GM21360 (cell line): ENCODE measurements around the gene MRGPRE.

Experiments used
- ATAC-seq: cut with Tn5 transposase; IDR thresholded peaks from one replicate; pipeline ENCODE4 v1.9.1; 2021; ENCODE audit warnings: mild to moderate bottlenecking, moderate library complexity; ENCODE audit not compliant: unreplicated experiment

The MRGPRE gene

DNA sequence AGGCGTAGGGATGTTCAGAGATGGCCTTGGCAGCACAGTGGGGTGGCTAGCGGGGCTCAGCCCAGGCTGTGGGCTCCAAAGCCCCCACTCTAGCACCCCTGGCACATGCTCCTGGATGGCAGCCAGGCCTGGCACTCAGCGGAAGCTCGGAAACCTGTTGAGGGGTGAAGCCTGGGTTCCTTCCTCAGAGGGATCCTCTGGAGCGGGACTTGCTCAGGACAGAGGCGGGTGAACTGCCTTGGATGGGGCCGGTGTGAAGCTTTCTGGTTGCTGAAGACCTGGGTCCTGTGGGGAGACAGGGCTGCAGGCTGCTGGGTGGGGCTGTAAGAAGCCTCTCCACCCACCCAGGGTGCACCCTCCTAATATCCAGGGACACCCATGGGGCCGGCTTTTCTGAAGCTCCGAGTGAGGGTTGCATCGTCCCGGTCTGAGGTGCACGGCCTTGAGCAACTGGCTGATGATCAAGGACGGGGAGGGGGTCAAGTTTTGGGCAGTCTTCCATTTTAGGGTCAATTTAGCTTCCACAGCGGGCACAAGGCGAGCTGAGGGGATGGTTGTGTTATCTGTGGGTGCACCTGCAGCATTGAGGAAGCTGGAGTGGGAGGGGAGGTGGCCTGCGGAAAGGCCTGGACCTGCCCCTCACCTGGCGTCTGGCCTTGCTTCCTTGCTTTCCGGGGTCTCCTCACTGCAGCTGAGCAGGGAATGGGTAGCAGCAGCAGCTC is 5.2 kb downstream of the MRGPRE start:
- ATAC-seq, result no peak

DNA sequence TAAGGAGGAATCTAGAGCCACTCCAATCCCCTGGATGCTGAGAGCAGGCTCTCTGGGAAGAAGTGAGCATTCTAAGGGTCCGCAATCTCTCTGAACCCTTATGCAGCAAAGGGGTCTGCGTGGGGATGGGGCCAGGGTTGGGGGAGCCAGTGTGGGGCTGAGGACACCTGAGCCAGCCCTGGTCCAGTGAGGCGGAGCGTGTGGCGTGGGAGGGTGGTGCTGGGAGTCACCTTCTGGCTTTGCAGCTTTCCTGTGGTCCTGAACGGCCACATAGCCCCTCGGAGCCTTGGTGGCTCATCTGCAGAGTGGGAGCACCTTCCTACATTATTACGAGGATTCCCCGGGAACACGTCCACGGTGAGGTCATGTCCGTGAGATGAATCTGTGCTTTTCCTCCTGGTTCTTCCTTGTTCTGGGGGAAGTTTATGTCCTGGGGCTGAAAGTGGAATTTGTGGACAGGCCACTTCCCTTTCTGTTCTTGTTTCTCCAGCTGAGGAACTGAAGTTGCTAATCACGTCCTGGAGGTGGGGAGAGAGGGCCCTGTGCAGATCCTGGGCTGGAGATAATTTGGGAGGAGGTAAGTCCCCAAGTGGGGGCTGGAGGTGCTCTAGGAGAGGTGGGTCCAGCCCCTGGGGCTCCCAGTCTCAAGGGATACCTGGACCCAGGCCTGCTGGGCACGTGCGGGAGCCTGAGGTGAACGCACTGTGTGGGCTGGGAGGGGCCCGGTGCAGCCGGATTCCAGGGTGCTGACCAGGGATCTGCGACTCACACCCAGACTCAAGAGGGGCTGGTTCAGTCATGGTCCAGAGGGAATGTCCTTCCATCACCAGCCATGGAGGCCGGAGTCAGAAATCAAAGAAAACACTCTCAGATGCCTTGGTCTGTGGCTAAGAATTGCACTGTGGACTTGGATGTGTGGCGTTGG is 6.1 kb downstream of the MRGPRE start:
- ATAC-seq, result no peak

DNA sequence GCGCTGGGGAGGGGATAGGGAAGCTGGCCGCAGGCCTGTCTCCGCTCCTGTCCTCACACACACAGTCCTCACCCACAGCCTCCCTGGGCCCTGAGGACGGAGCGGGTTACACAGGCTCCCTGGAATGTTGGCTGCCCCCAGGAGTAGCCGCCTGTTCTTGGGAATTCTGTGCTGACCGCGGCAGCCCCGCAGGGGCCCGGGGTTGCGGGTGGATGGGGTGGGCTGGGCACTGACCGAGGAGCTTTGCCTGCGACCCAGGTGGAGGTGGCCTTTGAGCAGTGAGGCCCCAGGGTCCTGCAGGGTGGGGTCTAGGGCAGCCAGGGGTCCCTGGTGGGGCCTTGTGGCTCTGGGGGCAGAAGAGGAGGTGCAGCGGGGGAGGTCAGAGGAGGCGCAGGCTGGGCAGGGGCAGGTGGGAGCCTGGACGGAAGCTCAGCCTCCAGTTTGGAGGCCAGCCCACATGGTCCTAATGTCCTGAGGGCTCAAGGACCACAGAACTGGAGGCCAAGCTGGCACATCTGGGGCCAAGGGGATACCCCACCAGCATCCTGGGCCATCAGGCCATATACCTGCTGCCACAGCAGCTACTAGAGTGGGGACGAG is 7.0 kb downstream of the MRGPRE start:
- no peak for ATAC-seq

DNA sequence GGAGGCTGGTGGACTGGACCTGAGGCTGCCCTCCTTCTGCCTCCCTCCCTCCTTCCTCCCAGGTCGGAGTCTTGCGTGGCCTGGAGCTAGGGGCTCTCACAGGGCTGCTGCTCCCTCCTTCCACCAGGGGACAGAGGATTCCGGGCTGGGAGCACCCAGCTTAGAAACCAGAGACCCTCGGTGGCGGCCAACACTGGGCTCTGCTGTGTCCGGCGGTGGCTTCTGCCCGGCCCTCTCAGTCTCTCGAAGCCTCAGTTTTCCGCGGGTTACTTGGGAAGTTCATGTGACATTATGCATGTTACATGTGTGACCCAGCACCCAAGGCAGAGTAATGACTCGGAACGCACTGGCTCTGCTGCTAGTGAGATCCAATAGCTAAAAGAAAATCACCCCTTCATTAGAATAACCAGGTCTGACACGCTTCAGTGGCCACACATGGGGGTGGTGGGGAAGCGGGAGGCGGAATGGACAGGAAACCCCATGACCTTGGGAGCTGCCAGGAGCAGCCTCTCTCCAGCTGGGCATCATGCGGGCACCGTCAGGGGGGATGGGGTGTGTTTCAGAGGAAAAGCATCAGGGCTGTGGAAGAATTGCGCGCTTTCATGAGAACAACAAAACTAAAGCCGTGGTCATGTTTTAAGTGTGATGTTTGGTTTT is 7.7 kb downstream of the MRGPRE start:
- ATAC-seq, result no peak

DNA sequence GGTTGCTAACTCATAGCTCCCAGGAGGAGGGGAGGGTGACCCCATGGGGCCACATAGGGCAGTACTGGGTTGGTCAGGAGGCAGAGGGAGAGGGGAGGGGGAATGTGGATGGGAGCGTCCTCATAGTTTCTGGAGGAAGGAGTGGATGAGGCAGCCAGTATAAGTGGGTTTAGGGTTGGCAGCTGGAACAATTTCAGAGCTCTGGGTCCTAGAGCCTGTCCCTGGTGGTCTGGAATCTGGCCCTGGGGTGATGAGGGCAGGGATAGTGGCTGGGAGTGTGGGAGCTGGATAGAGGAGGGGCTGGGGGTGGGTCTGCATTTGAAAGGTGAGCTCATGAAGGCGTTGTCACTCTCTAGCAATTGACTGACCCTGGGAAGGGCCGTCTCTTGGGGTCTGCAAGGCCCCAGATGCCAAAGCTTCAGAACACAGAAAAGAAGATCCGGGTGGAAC is 8.3 kb downstream of the MRGPRE start:
- no peak for ATAC-seq

DNA sequence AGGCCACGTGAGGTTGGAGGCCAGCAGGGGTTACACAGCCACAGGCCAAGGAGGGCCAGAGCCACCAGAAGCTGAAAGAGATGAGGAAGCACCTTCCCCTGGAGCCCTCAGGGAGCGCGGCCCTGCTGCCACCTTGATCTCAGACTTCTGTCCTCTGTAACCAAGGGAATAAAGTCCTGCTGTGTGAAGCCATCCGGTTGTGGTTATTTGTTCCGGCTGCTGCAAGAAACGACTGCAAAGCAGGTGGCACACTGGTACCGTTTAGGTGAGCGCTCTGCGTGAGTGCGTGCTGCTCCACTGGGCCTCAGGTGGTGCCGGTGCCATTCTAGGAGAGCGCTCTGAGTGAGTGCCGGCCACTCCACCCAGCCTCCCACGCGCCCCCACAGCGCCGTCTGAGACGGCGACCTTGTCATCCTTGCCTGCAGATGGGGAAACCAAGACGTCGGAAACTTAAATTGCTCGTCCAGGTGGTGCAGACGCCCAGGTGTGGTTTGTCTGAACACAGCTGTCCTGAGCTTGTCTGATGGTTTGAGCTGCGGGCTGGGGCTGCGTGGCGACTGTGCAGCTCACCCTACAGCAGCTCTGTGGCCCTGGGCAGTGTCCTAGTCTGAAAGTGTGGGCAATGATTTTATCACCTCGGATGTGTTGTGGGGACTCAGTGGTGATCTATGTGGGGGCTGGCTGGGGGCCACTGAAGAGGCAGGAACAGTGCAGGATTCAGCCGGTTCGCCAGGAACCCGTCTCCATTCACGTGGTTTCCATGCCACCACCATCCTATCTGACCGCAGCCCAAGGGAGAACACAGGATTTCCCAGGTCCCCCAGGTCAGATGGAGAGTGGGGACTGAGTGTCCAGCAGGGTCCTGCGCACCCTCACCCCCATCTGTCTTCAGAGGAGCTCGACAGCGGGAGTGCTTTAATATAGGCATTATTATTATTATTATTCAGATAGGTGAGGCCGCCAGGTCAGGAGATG is 9.0 kb downstream of the MRGPRE start:
- no peak for ATAC-seq

DNA sequence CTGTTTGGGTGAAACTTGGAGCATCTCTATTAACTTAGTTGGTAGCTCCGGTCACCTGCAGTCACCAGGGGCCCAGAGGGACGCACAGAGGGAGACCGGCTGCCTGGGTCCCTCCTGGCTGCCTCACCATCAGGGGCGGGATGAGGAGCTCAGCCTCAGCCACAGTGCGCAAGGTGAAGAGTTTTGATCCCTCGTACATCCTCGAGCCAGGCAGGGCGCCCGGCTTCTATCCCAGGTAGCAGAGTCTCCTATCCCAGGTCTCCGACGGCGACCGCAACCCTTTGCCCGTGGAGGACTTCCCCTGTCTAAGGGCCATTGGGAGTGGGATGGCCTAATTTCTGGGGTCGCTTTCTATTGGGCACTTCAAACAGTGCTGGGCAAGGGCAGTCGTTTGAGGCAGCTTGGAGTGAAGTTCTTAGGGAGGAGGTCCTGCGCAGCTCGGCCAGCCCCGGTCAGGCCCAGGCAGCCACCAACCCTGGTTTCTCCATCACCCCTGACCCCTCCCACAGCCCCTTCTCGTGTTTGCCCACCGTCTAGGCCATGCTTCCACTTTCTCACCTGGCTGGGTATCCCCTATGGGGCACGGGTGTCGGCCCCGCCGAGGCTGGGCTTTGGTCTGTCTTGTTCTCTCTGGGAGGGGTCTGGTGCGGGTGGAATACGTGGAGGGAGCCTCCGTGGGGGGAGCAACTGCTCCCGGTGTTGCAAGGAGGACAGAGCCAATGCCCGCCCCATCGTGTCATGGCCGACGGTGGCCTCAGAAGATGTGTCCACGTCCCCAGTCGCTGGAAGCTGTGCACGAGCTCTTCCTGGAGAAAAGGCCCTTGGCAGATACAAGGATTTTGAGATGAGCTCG is 10.0 kb downstream of the MRGPRE start:
- no peak for ATAC-seq

DNA sequence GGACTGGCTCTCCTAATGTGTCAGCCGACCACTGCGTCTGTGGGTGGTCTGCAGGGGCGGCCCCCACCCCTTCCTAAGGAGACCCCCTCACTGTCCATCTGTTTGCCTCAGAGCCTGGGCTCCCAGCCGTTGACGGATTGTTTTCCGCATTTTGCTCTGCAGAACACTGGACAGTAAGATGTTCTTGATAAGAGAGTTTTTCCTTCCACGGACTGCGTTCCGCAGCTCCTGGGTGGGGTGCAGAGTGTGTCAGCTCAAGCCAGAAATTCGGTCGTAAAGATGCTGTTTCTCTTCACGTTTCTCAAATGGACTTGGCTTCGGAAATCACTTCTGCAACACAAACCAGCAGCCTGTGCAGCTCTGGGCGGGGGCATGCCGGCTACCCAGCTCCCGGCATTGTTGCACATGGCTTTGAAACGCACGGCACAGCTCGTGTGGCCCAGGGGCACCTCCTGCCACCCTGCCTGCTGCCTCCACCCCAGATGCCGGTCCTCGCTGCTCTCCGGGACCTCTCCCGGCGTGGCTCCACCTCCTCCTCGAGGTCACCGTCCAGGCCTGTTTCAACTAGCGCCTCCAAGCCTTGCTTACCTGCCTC is 10.7 kb downstream of the MRGPRE start:
- ATAC-seq, result no peak

DNA sequence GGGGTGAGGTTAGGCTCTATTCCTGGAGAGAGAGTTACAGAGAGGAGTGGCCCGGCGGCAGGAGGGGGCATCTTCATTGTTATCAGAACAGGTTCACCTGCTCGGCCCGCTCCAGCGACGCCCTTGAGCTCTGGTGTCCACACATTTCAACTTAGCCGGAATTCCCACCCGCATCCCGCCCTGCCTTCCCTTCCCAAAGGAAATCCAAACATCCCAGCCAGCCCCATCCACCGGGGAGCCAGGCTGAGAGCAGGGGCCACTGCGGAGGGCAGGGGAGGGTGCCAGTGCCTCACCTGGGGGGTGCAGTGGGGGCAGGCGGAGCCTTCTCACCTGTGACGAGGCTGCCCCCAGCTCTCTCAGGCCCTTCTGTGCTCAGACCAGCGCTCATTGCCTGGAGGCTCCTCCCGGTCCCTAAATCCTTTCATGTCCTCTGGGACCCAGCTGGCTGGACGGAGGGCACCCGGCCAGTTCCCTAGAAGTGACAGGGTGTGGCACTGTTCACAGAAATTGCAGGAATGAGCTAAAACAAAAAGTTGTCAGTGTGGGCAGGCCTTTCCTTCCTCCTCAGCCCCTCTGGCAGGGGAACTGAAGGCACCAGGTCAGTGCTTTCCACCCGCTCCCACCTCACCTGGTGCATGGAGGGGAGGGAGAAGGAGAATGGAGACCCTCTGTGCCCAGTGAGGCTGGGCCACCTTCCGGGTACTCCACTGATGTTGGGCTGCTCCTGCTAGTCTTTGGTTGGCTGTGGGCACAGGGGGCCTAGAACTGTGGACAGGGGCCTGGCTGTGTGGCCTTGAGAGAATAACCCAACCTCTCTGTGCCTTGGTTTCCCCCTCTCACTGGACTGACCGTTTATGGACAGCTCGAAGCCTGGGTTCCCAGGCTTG is 11.5 kb downstream of the MRGPRE start:
- no peak for ATAC-seq

DNA sequence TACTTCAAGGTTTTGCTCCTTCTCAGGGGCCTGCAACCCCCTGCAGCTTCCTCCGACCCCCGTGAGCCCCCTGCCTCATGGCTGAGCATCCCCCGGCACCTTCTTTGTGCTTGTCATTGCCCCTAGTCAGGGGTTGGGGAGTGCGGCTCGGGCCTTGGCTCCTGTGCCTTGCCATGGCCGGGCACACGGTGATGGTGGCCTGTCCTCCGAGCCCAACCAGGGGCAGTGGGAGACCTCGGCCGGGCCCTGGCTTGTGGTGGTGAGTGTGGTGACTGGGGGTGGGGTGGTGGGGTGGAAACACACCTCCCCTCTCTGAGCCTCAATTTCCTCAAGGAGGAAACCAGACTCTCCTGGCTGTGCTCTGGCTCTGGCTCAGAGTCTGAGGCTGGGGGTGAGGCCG is 12.1 kb downstream of the MRGPRE start:
- no peak for ATAC-seq

DNA sequence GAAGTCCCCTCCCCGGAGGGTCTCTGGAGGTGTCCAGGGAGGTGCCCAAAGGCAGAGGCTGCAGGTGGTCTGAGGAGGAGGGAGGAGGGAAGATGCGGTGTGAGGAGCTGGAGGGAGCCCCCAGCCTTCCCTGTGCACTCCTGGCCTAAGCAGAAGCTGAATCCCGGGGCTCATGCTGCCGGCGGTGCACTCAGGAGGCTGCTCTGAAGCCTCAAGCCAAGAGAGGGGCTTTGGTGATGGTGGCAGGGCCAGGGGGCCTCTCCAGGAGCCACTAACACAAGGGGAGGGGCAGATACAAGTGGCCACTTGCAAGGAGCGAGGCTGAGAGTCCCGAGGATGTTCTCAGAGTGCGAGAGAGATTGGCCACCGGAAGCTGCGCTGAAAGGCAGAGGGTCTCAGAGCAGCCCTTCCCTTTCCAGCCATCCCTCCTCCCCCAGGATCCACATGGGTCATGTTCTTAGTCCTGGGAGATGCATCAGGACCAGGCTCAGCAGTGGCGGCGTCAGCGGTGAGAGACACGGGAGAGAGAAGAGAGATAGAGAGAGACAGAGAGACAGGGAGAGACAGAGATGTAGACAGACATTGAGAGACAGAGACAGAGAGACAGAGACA is 12.8 kb downstream of the MRGPRE start:
- ATAC-seq, result no peak

DNA sequence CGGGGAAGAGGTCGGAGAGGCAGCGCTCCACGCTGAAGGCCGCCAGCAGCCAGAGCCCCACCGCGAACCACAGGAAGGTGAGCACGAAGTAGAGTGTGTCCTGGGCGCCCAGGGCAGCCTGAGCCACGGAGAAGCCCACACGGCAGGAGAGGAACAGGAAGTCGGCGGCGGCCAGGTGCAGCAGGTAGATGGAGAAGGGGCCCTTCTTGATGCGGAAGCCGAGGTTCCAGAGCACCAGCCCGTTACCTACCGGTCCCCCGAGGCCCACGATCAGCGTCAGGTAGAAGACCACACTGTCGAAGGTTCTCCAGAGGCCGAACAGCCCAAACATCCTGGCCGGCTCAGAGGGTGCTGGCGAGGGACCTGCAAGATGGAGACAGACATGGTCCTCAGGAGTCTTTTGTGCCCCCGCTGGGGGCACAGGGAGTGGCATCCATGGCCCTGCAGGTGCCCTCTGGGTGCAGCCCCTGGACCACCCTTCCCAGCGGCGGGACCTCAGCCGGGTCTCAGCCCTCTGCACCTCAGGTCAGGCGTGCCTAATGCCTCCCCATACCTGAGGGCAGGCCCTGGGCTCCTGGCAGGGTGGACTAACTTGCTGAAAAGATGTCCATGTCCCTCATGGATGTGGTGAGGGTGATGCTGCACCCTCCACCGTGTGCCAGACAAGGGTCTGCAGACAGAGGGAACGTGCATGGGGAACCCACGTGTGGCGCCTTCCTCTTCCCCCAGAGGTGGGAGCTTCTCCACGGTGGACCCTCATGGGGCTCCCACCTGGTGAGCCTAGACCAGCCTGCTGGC is 13.5 kb downstream of the MRGPRE start, which contains the start of gene MRGPRG:
MRGPRG (minus strand) TSS at position 331 of the 798 bp plus-strand sequence; CDS start at position 331, 0 bp downstream.
- no peak for ATAC-seq

DNA sequence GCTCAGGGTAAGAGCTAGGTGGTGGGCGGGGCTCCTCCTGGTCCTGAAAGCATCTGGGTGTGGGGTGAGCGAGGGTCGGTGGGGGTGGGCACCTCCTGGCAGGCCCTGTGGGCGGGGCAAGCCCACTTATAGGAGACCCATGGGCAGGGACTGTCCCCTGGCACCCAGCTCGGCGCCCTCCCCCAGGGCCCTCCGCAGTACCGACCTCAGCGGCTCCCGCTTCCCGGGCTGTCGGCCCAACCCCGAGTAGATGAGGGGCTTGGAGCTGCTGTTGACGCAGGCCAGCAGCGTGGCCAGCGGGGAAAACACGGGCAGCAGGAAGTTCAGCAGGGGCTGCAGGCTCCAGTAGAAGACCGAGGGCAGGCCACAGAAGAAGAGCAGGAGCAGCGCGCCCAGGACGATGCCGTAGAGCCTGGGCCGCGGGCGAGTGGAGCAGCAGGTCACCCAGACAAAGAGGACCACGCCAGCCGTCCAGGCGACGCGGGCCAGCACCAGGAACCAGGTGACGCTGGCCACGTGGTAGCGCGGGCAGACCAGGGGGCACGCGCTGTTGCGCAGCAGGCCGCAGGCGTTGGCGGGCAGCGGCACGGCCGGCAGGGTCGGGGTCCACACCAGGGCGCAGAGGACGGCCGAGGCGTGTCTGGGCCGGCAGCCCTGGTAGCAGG is 14.3 kb downstream of the MRGPRE start:
- no peak for ATAC-seq

DNA sequence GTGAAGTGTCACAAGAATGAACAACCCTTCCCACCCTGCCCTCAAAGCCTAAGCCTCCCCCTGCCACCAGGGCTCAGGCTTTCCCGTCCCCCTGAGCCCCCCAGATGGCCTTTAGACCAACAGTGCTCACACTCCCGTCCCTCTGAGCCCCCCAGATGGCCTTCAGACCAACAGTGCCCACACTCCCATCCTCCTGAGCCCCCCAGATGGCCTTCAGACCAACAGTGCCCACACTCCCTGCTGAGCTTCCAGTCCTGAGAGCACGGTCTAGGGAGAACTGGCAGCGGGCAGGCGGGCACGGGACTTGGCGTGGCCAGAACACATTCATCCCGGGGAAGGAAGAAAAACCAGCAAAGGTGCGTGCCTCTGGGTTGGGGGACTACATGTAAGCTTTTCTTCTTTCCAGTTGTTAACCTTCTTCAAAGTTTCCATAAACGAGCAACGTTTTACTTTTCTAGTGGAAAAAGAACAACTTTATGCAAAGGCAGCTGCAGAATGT is 16.1 kb downstream of the MRGPRE start:
- ATAC-seq, result no peak

DNA sequence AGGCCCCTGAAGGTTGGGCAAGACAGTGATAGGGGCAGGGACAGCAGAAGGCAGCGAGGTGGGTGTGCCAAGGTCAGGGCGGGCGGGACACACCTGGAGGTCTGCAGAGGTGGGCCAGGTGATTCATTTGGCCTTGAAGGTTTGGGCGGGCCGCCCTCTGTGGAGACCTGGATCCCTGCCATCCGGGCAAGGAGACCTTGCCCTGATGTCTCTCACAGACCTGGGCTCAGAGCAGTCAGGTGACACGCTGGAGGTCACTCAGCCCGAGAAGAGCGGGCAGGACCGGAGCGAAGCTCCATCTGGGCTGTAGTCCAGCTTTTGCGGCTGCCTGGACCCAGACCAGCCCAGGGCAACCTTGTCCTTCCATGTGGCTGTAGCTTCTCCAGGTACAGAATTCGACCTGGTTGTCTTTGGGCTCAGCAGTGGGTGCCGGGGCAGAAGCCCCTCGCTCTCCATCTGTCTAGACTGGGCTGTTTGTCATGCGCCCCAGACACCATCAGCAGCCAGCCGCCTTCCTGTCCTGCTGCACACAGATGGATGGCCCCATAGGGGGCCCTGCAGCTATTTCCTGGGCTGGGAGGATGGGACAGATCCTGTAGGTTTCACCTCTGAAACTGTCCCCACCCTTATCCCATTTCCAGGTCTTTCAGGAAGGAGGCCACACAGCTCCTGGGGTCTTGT is 16.7 kb downstream of the MRGPRE start:
- ATAC-seq, result no peak
